ENCODE results near the gene GIGYF2. TPM values are rescaled to one million over a fixed set of nuclear protein-coding genes. Genes with fewer than 3 reads are reported as not detected.
A peak's percentile ranks its signal among the peaks of the same experiment; 100 is the strongest.

The GIGYF2 gene
- total and polyA plus RNA-seq, 2 of the 13 experiments (the other 11 are each of a cell fraction or from before 2014, with no cell fraction given), result 44.9 to 73.5 TPM

GRCh38 chr2:232875256-232876121 is 178.4 kb downstream of the GIGYF2 start (continued):
- TF ChIP-seq ZBTB4 (CRISPR knock-in tag; IDR thresholded peaks at IDR 0.05; ENCODE audit: borderline replicate concordance) (no peak), KLF16 (CRISPR knock-in tag; IDR thresholded peaks at IDR 0.05) (no peak), PRDM10 (CRISPR knock-in tag; IDR thresholded peaks at IDR 0.05; ENCODE audit: low read depth) (no peak), ZNF142 (CRISPR knock-in tag; IDR thresholded peaks at IDR 0.05) (no peak), RBM22 (optimal IDR thresholded peaks at IDR 0.05; ENCODE audit: low read length) (peak; percentile 89), BCL6 (CRISPR knock-in tag; IDR thresholded peaks at IDR 0.05) (no peak), FOSL2 (CRISPR knock-in tag; IDR thresholded peaks at IDR 0.05) (no peak), SATB2 (CRISPR knock-in tag; IDR thresholded peaks at IDR 0.05) (no peak), ZGPAT (CRISPR knock-in tag; IDR thresholded peaks at IDR 0.05) (no peak), NFIB (CRISPR knock-in tag; IDR thresholded peaks at IDR 0.05; ENCODE audit: borderline replicate concordance) (peak; percentile 36; the same call in 1 of the 2 replicates), ZBTB1 (CRISPR knock-in tag; IDR thresholded peaks at IDR 0.05; ENCODE audit: borderline replicate concordance) (no peak), ZNF777 (CRISPR knock-in tag; IDR thresholded peaks at IDR 0.05) (peak; percentile 43; the same call in 1 of the 2 replicates)
